HG03196 (cell line): ENCODE measurements around the gene PTPN2.
"Not testable (repeated sequence)": the region's sequence is repeated elsewhere in the genome, so short reads cannot be mapped to it uniquely, and the experiment has no call there.

Experiments
- ATAC-seq: cut with Tn5 transposase; IDR thresholded peaks from one replicate; pipeline ENCODE4 v1.9.1; 2021; ENCODE audit not compliant: unreplicated experiment

PTPN2 gene

GRCh38 chr18:12895014-12895413 is 11.0 kb upstream of the PTPN2 start:
- ATAC-seq = no peak

GRCh38 chr18:12891561-12891960 is 7.5 kb upstream of the PTPN2 start:
- ATAC-seq = no peak

- ATAC-seq = no peak
These were observed 6.9 kb upstream of the PTPN2 start for GRCh38 chr18:12890964-12891363.

GRCh38 chr18:12886498-12887126 is 2.6 kb upstream of the PTPN2 start:
- no peak for ATAC-seq

- no peak for ATAC-seq
These were observed 1.5 kb upstream of the PTPN2 start for GRCh38 chr18:12885500-12885899.

GRCh38 chr18:12884406-12885323 is 628 bp upstream of the PTPN2 start:
- ATAC-seq = no peak

GRCh38 chr18:12883372-12883683 is 709 bp downstream of the PTPN2 start:
- peak; percentile 13 for ATAC-seq

GRCh38 chr18:12882453-12883371 is 1.3 kb downstream of the PTPN2 start:
- ATAC-seq = no peak

GRCh38 chr18:12880541-12880910 is 3.5 kb downstream of the PTPN2 start:
- no peak for ATAC-seq

GRCh38 chr18:12879840-12880540 is 4.0 kb downstream of the PTPN2 start:
- ATAC-seq = no peak

- not testable (repeated sequence) for ATAC-seq
These were observed 9.0 kb downstream of the PTPN2 start for GRCh38 chr18:12874992-12875391.

GRCh38 chr18:12873961-12874567 is 10.0 kb downstream of the PTPN2 start:
- not testable (repeated sequence) for ATAC-seq

- ATAC-seq = no peak
These were observed 11.6 kb downstream of the PTPN2 start for GRCh38 chr18:12872408-12872807.

GRCh38 chr18:12868576-12868975 is 15.5 kb downstream of the PTPN2 start:
- ATAC-seq = no peak

- ATAC-seq = no peak
These were observed 16.5 kb downstream of the PTPN2 start for GRCh38 chr18:12867441-12868123.

GRCh38 chr18:12863687-12864216 is 20.3 kb downstream of the PTPN2 start:
- no peak for ATAC-seq

GRCh38 chr18:12862874-12863482 is 21.1 kb downstream of the PTPN2 start:
- no peak for ATAC-seq

GRCh38 chr18:12862467-12862866 is 21.6 kb downstream of the PTPN2 start:
- ATAC-seq = no peak

GRCh38 chr18:12861637-12862036 is 22.4 kb downstream of the PTPN2 start:
- no peak for ATAC-seq
